Panc1 (cell line): ENCODE data around the gene MGRN1.

Experiments used
- POLR2AphosphoS5 ChIP-seq: IDR thresholded peaks from 2 replicates; pipeline ENCODE4 v1.6.1; 2012; ENCODE audit warnings: mild to moderate bottlenecking, low read depth, low read length, moderate library complexity
- REST ChIP-seq, 2 experiments: IDR thresholded peaks; 2 replicates each; pipeline ENCODE4 v1.6.1; 2011 to 2012; ENCODE audit warnings: low read depth in 2 of 2, control low read depth in 1 of 2, low read length in 1 of 2, mild to moderate bottlenecking in 1 of 2, moderate library complexity in 1 of 2; ENCODE audit not compliant: insufficient read depth in 1 of 2
- SIN3A ChIP-seq: IDR thresholded peaks from 2 replicates; pipeline ENCODE4 v1.6.1; 2012; ENCODE audit warnings: low read depth, mild to moderate bottlenecking, low read length, moderate library complexity, borderline replicate concordance; ENCODE audit not compliant: insufficient read depth
- TCF7L2 ChIP-seq: IDR thresholded peaks from 2 replicates; pipeline ENCODE4 v1.6.1; 2011; ENCODE audit warnings: mild to moderate bottlenecking, low read depth, low read length, inconsistent platforms
- TF ChIP-seq, protein P1 (sequence below): fragments of 450-650 bp; IDR thresholded peaks from 2 replicates; pipeline ENCODE4 v1.5.1; 2017; ENCODE audit warnings: mild to moderate bottlenecking

GRCh38 chr16:4681471-4682083 lies 57.0 kb downstream of the MGRN1 start:
- no peak for TF ChIP-seq REST (IDR thresholded peaks at IDR 0.05; ENCODE audit: insufficient read depth in 1 of 2, low read depth in 2 of 2, low read length in 1 of 2)
- TF ChIP-seq, protein P1, sequence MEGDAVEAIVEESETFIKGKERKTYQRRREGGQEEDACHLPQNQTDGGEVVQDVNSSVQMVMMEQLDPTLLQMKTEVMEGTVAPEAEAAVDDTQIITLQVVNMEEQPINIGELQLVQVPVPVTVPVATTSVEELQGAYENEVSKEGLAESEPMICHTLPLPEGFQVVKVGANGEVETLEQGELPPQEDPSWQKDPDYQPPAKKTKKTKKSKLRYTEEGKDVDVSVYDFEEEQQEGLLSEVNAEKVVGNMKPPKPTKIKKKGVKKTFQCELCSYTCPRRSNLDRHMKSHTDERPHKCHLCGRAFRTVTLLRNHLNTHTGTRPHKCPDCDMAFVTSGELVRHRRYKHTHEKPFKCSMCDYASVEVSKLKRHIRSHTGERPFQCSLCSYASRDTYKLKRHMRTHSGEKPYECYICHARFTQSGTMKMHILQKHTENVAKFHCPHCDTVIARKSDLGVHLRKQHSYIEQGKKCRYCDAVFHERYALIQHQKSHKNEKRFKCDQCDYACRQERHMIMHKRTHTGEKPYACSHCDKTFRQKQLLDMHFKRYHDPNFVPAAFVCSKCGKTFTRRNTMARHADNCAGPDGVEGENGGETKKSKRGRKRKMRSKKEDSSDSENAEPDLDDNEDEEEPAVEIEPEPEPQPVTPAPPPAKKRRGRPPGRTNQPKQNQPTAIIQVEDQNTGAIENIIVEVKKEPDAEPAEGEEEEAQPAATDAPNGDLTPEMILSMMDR, result no peak
- TF ChIP-seq SIN3A, result no peak
- TF ChIP-seq POLR2AphosphoS5, result no peak
- no peak for TF ChIP-seq TCF7L2
